HCT116 (cell line): Measurements from ENCODE around the gene RPL11. TPM values are rescaled to one million over a fixed set of nuclear protein-coding genes. Genes with fewer than 3 reads are reported as not detected.

ENCODE experiments used
- ATAC-seq: fragments of 200-7000 bp; cut with Tn5 transposase; 2 replicates; pipeline ENCODE4 v1.9.1; 2020; ENCODE audit warnings: mild to moderate bottlenecking, moderate library complexity
- BruUV-seq: library from RNA; stranded (reverse); fragments of 400-500 nt; replicated peaks from 2 replicates; lab custom pipeline; 2021; lab: Mats Ljungman, UMichigan
- CTCF ChIA-PET: fragments of 300-600 bp; sonication (Branson Sonifier 250); formaldehyde crosslinking; loops from one replicate; lab custom pipeline; 2021; ENCODE audit warnings: antibody characterized with exemption; lab: Charles Lee
- POLR2A ChIA-PET: fragments of 300-600, 350-600 bp; sonication (Branson Sonifier 250); formaldehyde crosslinking; loops from one replicate; lab custom pipeline; 2021; ENCODE audit warnings: antibody characterized with exemption; lab: Charles Lee
- RAD21 ChIA-PET, 2 experiments: fragments of 300-600 bp; sonication (Branson Sonifier 250); formaldehyde crosslinking; loops; one replicate each; lab custom pipeline; 2023; ENCODE audit warnings: low total read pairs in 2 of 2; ENCODE audit not compliant: uncharacterized antibody in 2 of 2, unreplicated experiment in 2 of 2, low non-redundant PET in 1 of 2; lab: Charles Lee
- DNase-seq: peaks from one replicate; pipeline ENCODE4 v3.0.0-alpha.2; 2010; ENCODE audit warnings: low read depth, low spot score
- H2AFZ ChIP-seq: fragments of 200-600 bp; shearing (Covaris generic), sonication (generic); 2 replicates; pipeline ENCODE4 v1.6.1; 2017; ENCODE audit warnings: low read depth, mixed run types, mixed read lengths, antibody characterized with exemption, low read length; ENCODE audit not compliant: poor library complexity, severe bottlenecking
- H3K27ac ChIP-seq: 2 replicates; pipeline ENCODE4 v1.5.1; 2012; ENCODE audit warnings: low read depth, low read length
- H3K27me3 ChIP-seq: fragments of 200-600 bp; sonication (generic); 2 replicates; pipeline ENCODE4 v1.6.1; 2016; ENCODE audit warnings: mixed run types, low read length, mixed read lengths; ENCODE audit not compliant: insufficient read depth
- H3K36me3 ChIP-seq, 2 experiments: fragments of 200-500 bp in 1 of 2; fragments of 200-600 bp in 1 of 2; sonication (Bioruptor generic) in 1 of 2; sonication (generic) in 1 of 2; 2 replicates each; pipeline versions ENCODE4 v1.5.1 to v1.6.1; 2014 to 2016; ENCODE audit warnings: low read length in 2 of 2, inconsistent platforms in 1 of 2, mixed read lengths in 1 of 2, mixed run types in 1 of 2; ENCODE audit not compliant: insufficient read depth in 2 of 2, control insufficient read depth in 1 of 2
- H3K4me1 ChIP-seq, 2 experiments: fragments of 200-600 bp in 1 of 2; sonication (generic) in 1 of 2; 2 replicates each; pipeline versions ENCODE4 v1.5.1 to v1.6.1; 2012 to 2017; ENCODE audit warnings: low read length in 2 of 2, inconsistent platforms in 1 of 2, mild to moderate bottlenecking in 1 of 2, mixed read lengths in 1 of 2, mixed run types in 1 of 2, moderate library complexity in 1 of 2; ENCODE audit not compliant: insufficient read depth in 2 of 2, control insufficient read depth in 1 of 2
- H3K4me2 ChIP-seq: fragments of 200-600 bp; sonication (generic); 2 replicates; pipeline ENCODE4 v1.6.1; 2017; ENCODE audit warnings: mixed run types, low read length, mixed read lengths
- H3K4me3 ChIP-seq, 2 experiments: fragments of 200-600 bp in 1 of 2; sonication (generic) in 1 of 2; replicated peaks in 1 of 2; 2 replicates each; pipeline ENCODE4 v1.5.1; 2011 to 2016; ENCODE audit warnings: low read length in 2 of 2, control low read depth in 1 of 2, low read depth in 1 of 2, mild to moderate bottlenecking in 1 of 2, mixed read lengths in 1 of 2, mixed run types in 1 of 2
- H3K79me2 ChIP-seq: fragments of 200-600 bp; sonication (generic); 2 replicates; pipeline ENCODE4 v1.6.1; 2017; ENCODE audit warnings: mild to moderate bottlenecking, mixed run types, low read length, moderate library complexity, mixed read lengths; ENCODE audit not compliant: insufficient read depth
- H3K9ac ChIP-seq: fragments of 200-600 bp; sonication (generic); 2 replicates; pipeline ENCODE4 v1.6.1; 2016; ENCODE audit warnings: low read length, mixed read lengths
- H3K9me2 ChIP-seq: fragments of 200-600 bp; sonication (generic), shearing (Covaris generic); 2 replicates; pipeline ENCODE4 v1.6.1; 2017; ENCODE audit warnings: mixed run types, mild to moderate bottlenecking, moderate library complexity; ENCODE audit not compliant: insufficient read depth
- H3K9me3 ChIP-seq, 2 experiments: fragments of 200-500 bp in 1 of 2; fragments of 200-600 bp in 1 of 2; sonication (Bioruptor generic) in 1 of 2; sonication (generic) in 1 of 2; 2 replicates each; pipeline ENCODE4 v1.6.1; 2014 to 2017; ENCODE audit warnings: low read length in 2 of 2, mixed read lengths in 2 of 2, inconsistent platforms in 1 of 2, low read depth in 1 of 2, mild to moderate bottlenecking in 1 of 2, mixed run types in 1 of 2, moderate library complexity in 1 of 2; ENCODE audit not compliant: control insufficient read depth in 1 of 2, insufficient read depth in 1 of 2
- H4K20me1 ChIP-seq: fragments of 200-600 bp; sonication (generic), shearing (Covaris generic); 2 replicates; pipeline ENCODE4 v1.6.1; 2017; ENCODE audit warnings: mixed run types, mild to moderate bottlenecking, moderate library complexity; ENCODE audit not compliant: insufficient read depth
- CEBPB ChIP-seq: IDR thresholded peaks from 2 replicates; pipeline ENCODE4 v1.6.1; 2012; ENCODE audit warnings: low read depth
- CTCF ChIP-seq, 3 experiments: fragments of 200-600 bp in 1 of 3; sonication (generic) in 1 of 3; IDR thresholded peaks in 2 of 3; conservative IDR thresholded peaks in 1 of 3; 2 replicates each; pipeline ENCODE4 v1.5.1; 2012 to 2017; ENCODE audit warnings: low read depth in 2 of 3, low read length in 2 of 3, antibody characterized with exemption in 1 of 3, borderline replicate concordance in 1 of 3, control low read depth in 1 of 3, mild to moderate bottlenecking in 1 of 3, mixed read lengths in 1 of 3, mixed run types in 1 of 3, moderate library complexity in 1 of 3; ENCODE audit not compliant: insufficient read depth in 1 of 3
- EGR1 ChIP-seq: IDR thresholded peaks from 2 replicates; pipeline ENCODE4 v1.6.1; 2012; ENCODE audit warnings: low read depth
- EZH2 ChIP-seq: fragments of 200-600 bp; sonication (generic); IDR thresholded peaks from 2 replicates; pipeline ENCODE4 v1.6.1; 2017; ENCODE audit warnings: antibody characterized with exemption, mixed run types
- EZH2phosphoT487 ChIP-seq: fragments of 200-600 bp; IDR thresholded peaks from 2 replicates; pipeline ENCODE4 v1.6.1; 2018; ENCODE audit warnings: antibody characterized with exemption, borderline replicate concordance
- FOSL1 ChIP-seq: IDR thresholded peaks from 2 replicates; pipeline ENCODE4 v1.6.1; 2012; ENCODE audit warnings: low read depth
- MAX ChIP-seq: IDR thresholded peaks from 2 replicates; pipeline ENCODE4 v1.6.1; 2012
- RAD21 ChIP-seq: IDR thresholded peaks from 2 replicates; pipeline ENCODE4 v1.6.1; 2012; ENCODE audit warnings: low read depth, mild to moderate bottlenecking
- SIN3A ChIP-seq: IDR thresholded peaks from 2 replicates; pipeline ENCODE4 v1.6.1; 2012; ENCODE audit warnings: low read depth
- ZBTB33 ChIP-seq: IDR thresholded peaks from 2 replicates; pipeline ENCODE4 v1.6.1; 2011; ENCODE audit warnings: mild to moderate bottlenecking, low read length, moderate library complexity; ENCODE audit not compliant: insufficient replicate concordance; ENCODE audit errors: extremely low read depth
- intact Hi-C: fragments of 100-400 bp; cut with micrococcal nuclease; formaldehyde crosslinking; loops from 2 replicates; pipeline ENCODE4 v1.10.0; 2022
- total RNA-seq: library from RNA; stranded (reverse); gene quantifications from one replicate; pipeline ENCODE4 v1.2.1, GENCODE V29; 2021; ENCODE audit not compliant: unreplicated experiment

Gene RPL11
- total RNA-seq, 1 experiment from 2014 or later, result 1,262 TPM

- no peak for TF ChIP-seq CTCF (IDR thresholded peaks at IDR 0.05 in 2 of 3, conservative IDR thresholded peaks at IDR 0.05 in 1 of 3; ENCODE audit: borderline replicate concordance in 1 of 3, insufficient read depth in 1 of 3, low read depth in 2 of 3, low read length in 2 of 3)
Measured at GRCh38 chr1:23698466-23698865, 6.9 kb downstream of the RPL11 start (continued).

GRCh38 chr1:23699280-23700179 is 7.9 kb downstream of the RPL11 start:
- no peak overlapping the region for H2AFZ ChIP-seq
- TF ChIP-seq EZH2phosphoT487 (no peak), ZBTB33 (no peak), EGR1 (no peak), FOSL1 (no peak), CEBPB (no peak), EZH2 (no peak), RAD21 (no peak), MAX (no peak), SIN3A (no peak)
- no peaks in the 10 kb centered on the region for H3K27me3 ChIP-seq
- POLR2A ChIA-PET, result interaction anchor here (0.7 to 3.9 kb wide), 2 partner anchors 8 to 194 kb away, joined by 3 to 15 read pairs; partner anchors contain the start of gene RPL11
- no peak for DNase-seq
- no peak overlapping the region for H3K9ac ChIP-seq
- H3K9me2 ChIP-seq, result no peaks in the 10 kb centered on the region
- no peaks in the 10 kb centered on the region for H3K9me3 ChIP-seq
- H3K4me3 ChIP-seq, result no peak overlapping the region
- peaks cover 93% of the 10 kb centered on the region for H3K79me2 ChIP-seq
- BruUV-seq, result no TSS peak
- H4K20me1 ChIP-seq, result peaks cover 66% of the 10 kb centered on the region
- H3K4me2 ChIP-seq, result no peak overlapping the region
- no peak overlapping the region for H3K27ac ChIP-seq
- RAD21 ChIA-PET, result no interaction called here
- peak; percentile 21; the same call in 1 of the 2 replicates for ATAC-seq
- intact Hi-C loops, result no loop called here
- CTCF ChIA-PET, result interaction anchor here (1.1 kb wide), 1 partner anchor 79 kb away, joined by 5 read pairs; the partner anchor contains the start of gene PITHD1
- peaks cover 77 to 80% of the 10 kb centered on the region in 2 experiments for H3K36me3 ChIP-seq
- H3K4me1 ChIP-seq, result 0 out of 4 replicates have a peak, but pooled peaks cover 0 to 4% of the 10 kb centered on the region in 2 experiments
